PFSK-1 (cell line): ENCODE results near the gene TCF4.

Experiments used
- POLR2AphosphoS5 ChIP-seq: IDR thresholded peaks from 2 replicates; pipeline ENCODE4 v1.6.1; 2012; ENCODE audit warnings: low read depth, mild to moderate bottlenecking, control low read depth, low read length, moderate library complexity
- REST ChIP-seq, 2 experiments: IDR thresholded peaks; 2 replicates each; pipeline versions ENCODE4 v1.6.1 to v1.8.0; 2011 to 2012; ENCODE audit warnings: low read depth in 2 of 2, low read length in 2 of 2, control low read depth in 1 of 2, inconsistent platforms in 1 of 2, mild to moderate bottlenecking in 1 of 2, moderate library complexity in 1 of 2; ENCODE audit not compliant: insufficient read depth in 1 of 2
- SIN3A ChIP-seq: IDR thresholded peaks from 2 replicates; pipeline ENCODE4 v1.6.1; 2012; ENCODE audit warnings: mild to moderate bottlenecking, low read length, moderate library complexity, borderline replicate concordance; ENCODE audit not compliant: insufficient read depth
- TAF1 ChIP-seq: IDR thresholded peaks from 2 replicates; pipeline ENCODE4 v1.6.1; 2012; ENCODE audit warnings: low read length, control low read depth, borderline replicate concordance; ENCODE audit not compliant: insufficient read depth

GRCh38 chr18:55309249-55309648 lies 278.7 kb downstream of the TCF4 start:
- TF ChIP-seq POLR2AphosphoS5, result no peak
- no peak for TF ChIP-seq TAF1
- TF ChIP-seq REST (IDR thresholded peaks at IDR 0.05; ENCODE audit: insufficient read depth in 1 of 2, low read depth in 2 of 2, low read length in 2 of 2), result no peak
- TF ChIP-seq SIN3A, result no peak
